GM21367 (cell line): ENCODE results near the gene MB21D2.
"Not testable (repeated sequence)": the region's sequence is repeated elsewhere in the genome, so short reads cannot be mapped to it uniquely, and the experiment has no call there.

Experiments
- ATAC-seq: cut with Tn5 transposase; IDR thresholded peaks from one replicate; pipeline ENCODE4 v1.9.1; 2021; ENCODE audit not compliant: unreplicated experiment

The MB21D2 gene

GRCh38 chr3:192917404-192918274 lies at the start of gene MB21D2:
Gene MB21D2, minus strand, starts transcription at chr3:192917856. Its CDS starts 16 bp downstream, at chr3:192917840.
- peak; percentile 47 for ATAC-seq

DNA sequence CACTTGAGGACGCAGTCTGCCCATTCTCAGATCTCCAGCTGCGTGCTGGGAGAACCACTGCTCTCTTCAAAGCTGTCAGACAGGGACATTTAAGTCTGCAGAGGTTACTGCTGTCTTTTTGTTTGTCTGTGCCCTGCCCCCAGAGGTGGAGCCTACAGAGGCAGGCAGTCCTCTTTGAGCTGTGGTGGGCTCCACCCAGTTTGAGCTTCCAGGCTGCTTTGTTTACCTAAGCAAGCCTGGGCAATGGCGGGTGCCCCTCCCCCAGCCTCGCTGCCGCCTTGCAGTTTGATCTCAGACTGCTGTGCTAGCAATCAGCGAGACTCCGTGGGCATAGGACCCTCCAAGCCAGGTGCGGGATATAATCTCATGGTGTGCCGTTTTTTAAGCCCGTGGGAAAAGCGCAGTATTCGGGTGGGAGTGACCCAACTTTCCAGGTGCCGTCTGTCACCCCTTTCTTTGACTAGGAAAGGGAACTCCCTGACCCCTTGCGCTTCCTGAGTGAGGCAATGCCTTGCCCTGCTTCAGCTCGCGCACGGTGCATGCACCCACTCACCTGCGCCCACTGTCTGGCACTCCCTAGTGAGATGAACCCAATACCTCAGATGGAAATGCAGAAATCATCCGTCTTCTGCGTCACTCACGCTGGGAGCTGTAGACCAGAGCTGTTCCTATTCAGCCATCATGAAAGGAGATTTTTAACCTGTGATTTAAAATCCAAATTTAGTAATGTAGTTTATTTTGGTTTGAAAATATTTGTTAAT lies 47.5 kb upstream of the MB21D2 start:
- not testable (repeated sequence) for ATAC-seq

DNA sequence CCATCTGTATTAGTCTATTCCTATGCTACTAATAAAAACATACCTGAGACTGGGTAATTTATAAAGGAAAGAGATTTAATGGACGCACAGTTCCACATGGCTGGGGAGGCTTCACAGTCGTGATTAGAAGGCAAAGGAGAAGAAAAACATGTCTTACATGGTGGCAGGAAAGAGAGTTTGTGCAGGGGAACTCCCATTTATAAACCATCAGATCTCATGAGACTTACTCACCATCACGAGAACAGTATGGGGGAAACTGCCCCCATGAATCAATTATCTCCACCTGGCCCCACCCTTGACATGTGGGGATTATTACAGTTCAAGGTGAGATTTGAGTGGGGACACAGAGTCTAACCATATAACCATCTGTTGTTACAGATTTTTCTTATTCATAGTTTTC lies 42.1 kb upstream of the MB21D2 start:
- no peak for ATAC-seq

- ATAC-seq = no peak
Measured at GRCh38 chr3:192958219-192958872, 40.7 kb upstream of the MB21D2 start.

DNA sequence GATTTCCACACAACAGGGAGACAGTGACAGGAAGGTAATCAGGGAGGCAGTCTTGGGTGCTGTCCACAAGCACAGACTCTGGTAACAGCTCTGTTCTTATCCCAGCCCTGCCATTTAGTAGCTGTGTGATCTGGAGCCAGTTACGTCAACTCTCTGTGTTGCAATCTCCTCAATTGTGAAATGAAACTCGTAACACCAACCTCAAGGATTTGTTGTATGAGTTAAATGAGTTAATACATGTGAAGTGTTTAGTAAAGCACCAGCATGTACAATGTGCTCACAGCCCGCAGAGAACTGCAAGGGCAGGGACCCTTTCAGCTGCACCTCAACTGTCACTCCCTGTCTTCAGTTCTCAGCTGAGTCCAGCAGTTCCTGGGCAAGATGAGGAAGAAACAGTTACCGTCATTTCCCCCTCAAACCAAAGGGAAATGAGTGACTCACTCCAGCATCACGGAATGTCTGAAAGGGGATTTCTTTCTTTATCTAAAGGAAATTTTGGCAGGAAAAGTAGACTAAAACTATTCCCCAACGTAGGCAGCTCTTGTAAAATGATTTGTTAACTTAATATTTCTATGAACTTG lies 39.9 kb upstream of the MB21D2 start:
- no peak for ATAC-seq

- ATAC-seq = no peak
Measured at GRCh38 chr3:192953926-192954325, 36.3 kb upstream of the MB21D2 start.

GRCh38 chr3:192947421-192947820 lies 29.8 kb upstream of the MB21D2 start:
- no peak for ATAC-seq

GRCh38 chr3:192943393-192943792 lies 25.7 kb upstream of the MB21D2 start:
- no peak for ATAC-seq

- ATAC-seq = no peak
Measured at GRCh38 chr3:192942625-192943024, 25.0 kb upstream of the MB21D2 start.

GRCh38 chr3:192940129-192940528 lies 22.5 kb upstream of the MB21D2 start:
- no peak for ATAC-seq

DNA sequence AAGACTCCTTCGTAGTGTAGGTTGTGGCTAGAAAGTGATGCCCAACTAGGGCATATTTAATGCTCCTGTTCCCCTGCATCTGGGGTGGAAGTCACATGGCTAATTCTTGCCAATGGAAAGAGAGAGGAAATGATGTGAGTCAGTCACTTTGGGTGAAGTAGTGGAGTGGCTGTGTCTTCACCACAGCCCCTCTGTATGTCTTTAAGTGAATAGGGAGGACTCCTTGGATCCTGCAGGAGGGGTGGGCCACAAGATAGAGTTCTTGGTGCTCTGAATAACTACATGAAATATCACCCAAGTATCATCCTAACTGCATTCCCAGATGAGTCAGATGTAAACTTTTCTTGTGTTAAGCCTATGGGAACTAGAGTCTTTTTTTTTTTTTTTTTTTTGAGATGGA lies 17.8 kb upstream of the MB21D2 start:
- ATAC-seq = no peak

- no peak for ATAC-seq
Measured at GRCh38 chr3:192933779-192934460, 16.3 kb upstream of the MB21D2 start.

DNA sequence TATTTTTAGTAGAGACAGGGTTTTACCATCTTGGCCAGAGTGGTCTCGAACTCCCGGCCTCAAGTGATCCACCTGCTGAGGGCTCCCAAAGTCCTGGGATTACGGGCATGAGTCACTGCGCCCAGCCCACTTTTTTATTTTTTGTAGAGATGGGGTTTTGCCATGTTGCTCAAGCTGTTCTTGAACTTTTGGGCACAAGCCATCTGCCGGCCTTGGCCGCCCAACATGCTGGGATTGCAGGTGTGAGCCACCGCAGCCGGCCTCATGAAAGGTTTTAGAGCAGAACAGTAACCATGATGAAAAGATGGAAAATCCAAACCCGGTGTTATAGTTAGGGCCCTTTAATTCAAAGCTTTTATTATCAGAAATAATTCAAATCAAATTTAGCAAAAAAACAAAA lies 15.6 kb upstream of the MB21D2 start:
- ATAC-seq = no peak

GRCh38 chr3:192931825-192932224 lies 14.2 kb upstream of the MB21D2 start:
- no peak for ATAC-seq

- no peak for ATAC-seq
Measured at GRCh38 chr3:192930577-192930976, 12.9 kb upstream of the MB21D2 start.

DNA sequence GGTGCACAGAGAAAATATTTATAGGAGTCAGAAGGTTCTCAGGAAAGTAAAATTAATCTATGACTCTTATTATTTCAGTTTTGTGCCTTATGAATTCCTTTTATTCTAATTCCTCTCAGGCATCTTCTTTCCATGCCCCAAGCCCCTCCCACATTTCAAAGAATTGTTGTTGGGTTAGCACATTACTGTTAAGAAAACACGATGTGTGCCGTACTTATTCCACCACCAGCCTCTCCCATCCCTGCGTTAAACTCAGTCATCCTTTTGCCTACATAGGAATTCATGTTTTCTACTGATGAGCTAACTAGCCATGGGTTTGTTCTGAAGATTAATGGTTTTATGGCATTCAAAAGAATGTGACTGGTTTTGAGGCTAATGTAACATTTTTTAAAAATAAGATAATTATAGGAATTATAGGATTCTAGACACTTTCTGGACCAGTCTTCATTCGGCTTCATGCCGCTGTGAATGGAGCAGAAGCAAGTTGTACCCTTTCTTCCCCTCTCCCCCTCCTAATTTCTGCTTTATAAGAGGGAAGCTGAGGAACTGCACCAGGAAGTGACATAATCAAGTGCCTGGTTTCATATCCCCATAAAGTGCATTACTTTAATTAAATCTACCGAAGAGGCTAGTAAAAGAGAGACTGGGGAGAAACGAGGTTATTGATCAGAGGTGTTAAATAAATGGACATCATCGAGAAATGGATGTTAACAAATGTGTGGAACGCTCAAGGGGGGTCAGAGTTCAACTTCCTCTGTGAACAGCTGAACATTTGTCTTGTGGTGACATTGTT lies 12.3 kb upstream of the MB21D2 start:
- no peak for ATAC-seq

- ATAC-seq = no peak
Measured at GRCh38 chr3:192929146-192929545, 11.5 kb upstream of the MB21D2 start.

- no peak for ATAC-seq
Measured at GRCh38 chr3:192928720-192929119, 11.1 kb upstream of the MB21D2 start.

GRCh38 chr3:192928016-192928415 lies 10.4 kb upstream of the MB21D2 start:
- no peak for ATAC-seq

- no peak for ATAC-seq
Measured at GRCh38 chr3:192927016-192927415, 9.4 kb upstream of the MB21D2 start.
